Purkinje cell (primary cell): ENCODE results near the gene HCFC2. TPM values are rescaled to one million over a fixed set of nuclear protein-coding genes. Genes with fewer than 3 reads are reported as not detected.

Experiments
- polyA plus RNA-seq: library from polyadenylated mRNA; unstranded; fragments of >200 nt; fragmentation: Nextera tagmentation; gene quantifications from 2 replicates; pipeline ENCODE4 v1.2.1, GENCODE V29; 2014

HCFC2 gene
- polyA plus RNA-seq: 15.6 and 16.7 TPM in 2 replicates

GRCh38 chr12:104064031-104064841 is at the start of gene HCFC2:
TSS of gene HCFC2 (plus strand) at chr12:104064531. CDS start at chr12:104064561, 30 bp downstream.

GRCh38 chr12:104049903-104050356 is 14.4 kb upstream of the HCFC2 start, which contains the start of gene GLT8D2:
TSS of gene GLT8D2 (minus strand) at chr12:104050187. CDS start at chr12:104019648, 30,539 bp downstream.

GRCh38 chr12:104137902-104138796 is 73.8 kb downstream of the HCFC2 start, which contains the start of gene NFYB:
TSS of gene NFYB (minus strand) at chr12:104138210. CDS start at chr12:104135453, 2,757 bp downstream.

Other genes with a start within 250 kb of the HCFC2 start
- 2.4 and 2.9 TPM in 2 replicates for gene NT5DC3, start 223.3 kb upstream of the HCFC2 start, polyA plus RNA-seq
- 426 and 432 TPM in 2 replicates for gene HSP90B1, start 134.1 kb upstream of the HCFC2 start, polyA plus RNA-seq
- gene TDG, start 98.7 kb upstream of the HCFC2 start, polyA plus RNA-seq: 12.9 and 16.4 TPM in 2 replicates
- gene GLT8D2, start 14.3 kb upstream of the HCFC2 start, polyA plus RNA-seq: 0.28 and 0.60 TPM in 2 replicates
- gene NFYB, start 73.7 kb downstream of the HCFC2 start, polyA plus RNA-seq: 18.1 and 24.0 TPM in 2 replicates
- gene TXNRD1, start 151.2 kb downstream of the HCFC2 start, polyA plus RNA-seq: 70.5 and 81.6 TPM in 2 replicates
- 3.8 and 6.9 TPM in 2 replicates for gene EID3, start 239.2 kb downstream of the HCFC2 start, polyA plus RNA-seq